Cardiac fibroblast (primary cell): ENCODE data around the gene FPR2.
A peak's percentile ranks its signal among the peaks of the same experiment; 100 is the strongest.
"Not testable (repeated sequence)": the region's sequence is repeated elsewhere in the genome, so short reads cannot be mapped to it uniquely, and the experiment has no call there.

ENCODE experiments used
- DNase-seq, 2 donors: peaks; one replicate each; pipeline versions ENCODE4 v3.0.0 to v3.0.0-alpha.2; 2010; ENCODE audit warnings: low read depth in 2 of 2
- H3K4me3 ChIP-seq, 2 donors: replicated peaks in 1 of 2; 1 replicate in 1 of 2; 2 replicates in 1 of 2; pipeline ENCODE4 v1.5.1; 2011; ENCODE audit warnings: low read depth in 2 of 2, low read length in 2 of 2, mild to moderate bottlenecking in 2 of 2, moderate library complexity in 1 of 2
- TF ChIP-seq, protein P1 (sequence below): IDR thresholded peaks from one replicate; pipeline ENCODE4 v1.5.1; 2011; ENCODE audit warnings: low read depth, mild to moderate bottlenecking, low read length, inconsistent platforms

Gene FPR2

DNA sequence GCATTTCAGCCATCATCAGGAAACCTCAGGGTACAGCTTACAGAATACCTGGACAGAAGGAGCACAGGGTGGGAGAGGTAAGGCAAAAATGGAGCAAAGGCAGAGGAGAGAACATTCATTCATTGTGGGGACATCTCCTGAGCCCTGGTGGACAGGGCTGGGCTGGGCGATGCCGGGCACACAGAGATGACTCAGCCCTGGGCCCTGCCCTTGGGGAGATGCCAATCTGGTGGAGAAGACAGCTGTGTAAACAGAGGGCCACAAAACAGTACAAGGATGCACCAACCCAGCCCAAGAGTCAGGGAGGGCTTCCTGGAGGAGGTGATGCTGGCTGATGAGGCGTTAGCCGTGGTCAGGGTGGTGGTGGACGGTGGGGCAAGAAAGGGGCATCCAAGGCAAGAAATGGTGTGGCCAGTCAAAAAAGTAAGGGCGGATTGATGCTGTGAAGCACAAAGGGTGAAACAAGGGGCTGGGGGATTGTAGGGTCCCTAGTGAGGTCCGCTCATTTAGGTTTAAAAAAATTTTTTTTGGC lies 33.6 kb upstream of the FPR2 start:
- no peak overlapping the region for H3K4me3 ChIP-seq
- peak; percentile 63 to 92 for DNase-seq
- TF ChIP-seq, protein P1, sequence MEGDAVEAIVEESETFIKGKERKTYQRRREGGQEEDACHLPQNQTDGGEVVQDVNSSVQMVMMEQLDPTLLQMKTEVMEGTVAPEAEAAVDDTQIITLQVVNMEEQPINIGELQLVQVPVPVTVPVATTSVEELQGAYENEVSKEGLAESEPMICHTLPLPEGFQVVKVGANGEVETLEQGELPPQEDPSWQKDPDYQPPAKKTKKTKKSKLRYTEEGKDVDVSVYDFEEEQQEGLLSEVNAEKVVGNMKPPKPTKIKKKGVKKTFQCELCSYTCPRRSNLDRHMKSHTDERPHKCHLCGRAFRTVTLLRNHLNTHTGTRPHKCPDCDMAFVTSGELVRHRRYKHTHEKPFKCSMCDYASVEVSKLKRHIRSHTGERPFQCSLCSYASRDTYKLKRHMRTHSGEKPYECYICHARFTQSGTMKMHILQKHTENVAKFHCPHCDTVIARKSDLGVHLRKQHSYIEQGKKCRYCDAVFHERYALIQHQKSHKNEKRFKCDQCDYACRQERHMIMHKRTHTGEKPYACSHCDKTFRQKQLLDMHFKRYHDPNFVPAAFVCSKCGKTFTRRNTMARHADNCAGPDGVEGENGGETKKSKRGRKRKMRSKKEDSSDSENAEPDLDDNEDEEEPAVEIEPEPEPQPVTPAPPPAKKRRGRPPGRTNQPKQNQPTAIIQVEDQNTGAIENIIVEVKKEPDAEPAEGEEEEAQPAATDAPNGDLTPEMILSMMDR = no peak

DNA sequence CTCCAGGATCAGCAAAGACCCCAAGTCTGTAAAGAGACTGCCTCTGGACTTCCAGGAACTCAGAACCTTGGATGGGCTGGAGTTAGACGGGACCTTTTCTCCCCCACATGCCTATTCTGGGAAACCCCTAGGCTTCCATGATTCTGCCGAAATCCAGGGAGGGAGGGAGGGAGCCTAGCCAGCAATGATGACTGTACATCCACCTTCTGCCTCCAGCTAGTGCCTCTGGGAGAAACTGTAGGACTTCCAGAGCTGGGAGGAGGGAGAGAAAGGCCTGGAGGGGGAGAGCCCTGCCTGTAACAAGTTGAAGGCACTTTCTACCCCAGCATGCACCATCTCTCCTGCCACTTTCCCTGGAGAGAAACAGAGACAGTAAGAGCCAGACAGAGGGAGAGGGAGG lies 31.2 kb upstream of the FPR2 start:
- TF ChIP-seq, protein P1 = no peak
- DNase-seq = peak; percentile 76 to 80
- no peak overlapping the region for H3K4me3 ChIP-seq

DNA sequence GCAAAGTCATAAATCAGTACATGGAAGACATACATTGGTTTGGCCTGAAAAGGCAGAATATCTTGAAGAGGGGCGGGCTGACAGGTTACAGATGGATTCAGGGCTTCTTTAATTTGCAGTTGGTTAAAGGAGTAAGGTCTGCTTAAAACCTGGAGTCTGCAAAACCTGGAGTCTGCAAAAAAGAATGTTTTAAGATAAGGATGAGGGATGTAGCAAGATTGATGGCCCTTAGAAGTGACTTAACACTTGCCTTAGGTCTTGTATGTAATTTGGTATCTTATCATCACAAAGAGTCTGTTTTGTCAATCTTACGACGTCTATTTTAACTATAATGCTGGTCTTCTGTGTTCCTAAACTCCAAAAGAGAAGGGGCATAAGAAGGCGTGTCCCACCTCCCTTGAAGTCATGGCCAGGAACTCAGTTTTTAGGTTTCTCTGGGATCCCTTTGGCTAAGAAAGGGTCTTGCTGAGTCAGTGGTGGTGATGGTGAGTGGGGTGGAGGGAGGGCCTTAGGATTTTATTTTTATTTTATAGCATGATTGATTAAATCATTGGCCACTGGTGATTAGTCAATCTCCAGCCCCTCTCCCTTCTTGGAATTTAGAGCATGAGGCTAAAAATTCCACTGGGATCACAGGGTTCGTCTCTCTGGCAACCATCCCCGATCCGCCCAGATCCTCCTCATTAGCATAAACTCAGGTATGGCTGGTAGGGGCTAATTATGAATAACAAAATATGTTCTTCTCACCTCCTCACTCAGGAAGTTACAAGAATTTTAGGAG lies 27.0 kb upstream of the FPR2 start:
- no peak for DNase-seq
- TF ChIP-seq, protein P1 = no peak
- no peak overlapping the region for H3K4me3 ChIP-seq

DNA sequence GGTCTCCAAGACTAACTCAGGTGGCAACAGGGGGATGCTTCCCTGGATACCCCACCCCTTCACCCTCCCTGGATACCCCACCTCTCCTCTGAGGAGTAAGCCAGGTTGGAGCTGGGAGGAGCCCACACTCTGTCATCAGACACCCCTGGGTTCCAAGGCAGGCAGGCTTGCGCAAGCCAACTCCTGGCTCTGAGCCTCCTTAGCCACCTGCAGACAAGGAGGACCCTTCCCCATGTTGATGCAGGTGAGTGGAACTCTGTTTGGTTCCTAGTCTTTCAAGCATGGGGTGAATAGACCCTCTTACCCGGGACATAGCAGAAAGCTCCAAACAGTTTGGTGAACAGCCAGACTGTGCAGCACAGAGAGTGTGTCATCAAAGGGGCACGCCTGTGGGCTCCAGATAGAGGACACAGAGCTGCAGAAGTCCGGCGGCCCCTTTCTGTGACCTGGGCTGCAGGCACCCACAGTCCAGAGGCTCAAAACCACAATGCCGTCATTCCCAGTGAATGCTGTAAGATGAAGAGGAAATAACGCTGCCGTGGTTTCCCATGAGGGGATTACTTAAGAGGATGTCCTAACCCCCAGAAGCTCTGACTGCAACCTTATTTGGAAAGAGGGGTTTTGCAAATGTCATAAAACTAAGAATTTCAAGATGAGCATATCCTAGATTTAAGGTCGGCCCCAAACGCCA lies 25.1 kb upstream of the FPR2 start:
- DNase-seq = peak; percentile 92 to 99
- TF ChIP-seq, protein P1 = no peak
- no peak overlapping the region for H3K4me3 ChIP-seq

DNA sequence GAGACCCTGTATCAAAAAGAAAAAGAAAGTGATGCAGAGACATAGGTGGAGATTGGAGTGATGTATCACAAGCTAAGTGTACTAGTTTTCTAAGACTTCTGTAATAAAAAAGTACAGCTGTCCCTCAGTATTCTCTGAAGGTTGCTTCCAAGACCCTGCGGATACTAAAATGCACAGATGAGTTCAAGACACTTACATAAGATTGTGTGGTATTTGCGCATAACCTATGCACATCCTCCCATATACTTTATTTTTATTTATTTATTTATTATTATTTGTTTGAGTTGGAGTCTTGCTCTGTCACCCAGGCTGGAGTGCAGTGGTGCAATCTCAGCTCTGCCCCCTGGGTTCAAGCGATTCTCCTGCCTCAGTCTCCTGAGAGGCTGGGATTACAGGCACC lies 23.6 kb upstream of the FPR2 start:
- TF ChIP-seq, protein P1 = no peak
- no peak for DNase-seq
- no peak overlapping the region for H3K4me3 ChIP-seq

DNA sequence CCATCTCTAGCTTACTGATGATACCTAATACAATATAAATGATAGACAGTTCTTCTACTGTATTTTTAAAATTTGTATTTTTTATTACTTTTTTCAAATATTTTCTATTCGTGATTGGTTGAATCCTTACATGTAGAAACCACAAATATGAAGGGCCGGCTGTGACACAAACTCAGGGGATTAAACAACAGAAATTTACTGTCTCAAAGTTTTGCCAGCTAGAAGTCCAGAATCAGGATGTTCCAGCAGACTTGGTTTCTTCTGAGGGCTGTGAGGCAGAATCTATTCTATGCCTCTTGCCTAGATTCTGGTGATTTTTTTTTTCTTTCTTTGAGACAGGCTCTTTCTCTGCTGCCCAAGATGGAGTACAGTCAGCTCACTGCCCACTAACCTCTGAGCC lies 23.1 kb upstream of the FPR2 start:
- DNase-seq = peak in 1 of 2 donors; percentile 34
- TF ChIP-seq, protein P1 = no peak
- no peak overlapping the region for H3K4me3 ChIP-seq

DNA sequence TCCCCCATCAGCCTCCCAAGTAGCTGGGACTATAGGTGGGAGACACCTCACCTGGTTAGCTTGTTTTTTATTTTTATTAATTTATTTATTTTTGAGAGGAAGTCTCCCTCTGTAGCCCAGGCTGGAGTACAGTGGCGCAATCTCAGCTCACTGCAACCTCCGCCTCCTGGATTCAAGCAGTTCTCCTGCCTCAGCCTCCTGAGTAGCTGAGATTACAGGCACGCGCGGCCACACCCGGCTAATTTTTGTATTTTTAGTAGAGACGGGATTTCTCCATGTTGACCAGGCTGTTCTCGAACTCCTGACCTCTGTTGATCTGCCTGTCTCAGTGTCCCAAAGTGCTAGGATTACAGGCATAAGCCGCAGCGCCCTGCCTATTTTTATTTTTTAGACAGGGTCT lies 22.5 kb upstream of the FPR2 start:
- not testable (repeated sequence) for DNase-seq, H3K4me3 ChIP-seq
